Measurements from ENCODE around the gene NPAS1. TPM values are rescaled to one million over a fixed set of nuclear protein-coding genes. Genes with fewer than 3 reads are reported as not detected.

Gene NPAS1
- total RNA-seq, 1 donor from 2014 or later = 3.6 TPM

GRCh38 chr19:47027586-47028088 lies 8.0 kb downstream of the NPAS1 start:
- Histone ChIP-seq H3K27me3 (ENCODE audit: insufficient read depth, low read length) (peaks cover 25% of the 10 kb centered on the region), H3K36me3 (ENCODE audit: insufficient read depth, low read length) (no peaks in the 10 kb centered on the region), H3K9ac (ENCODE audit: low read length) (no peak overlapping the region), H4K20me1 (ENCODE audit: insufficient read depth, low read length) (no peaks in the 10 kb centered on the region), H3K4me1 (ENCODE audit: insufficient read depth, low read length) (no peaks in the 10 kb centered on the region), H3K9me3 (ENCODE audit: insufficient read depth, low read depth, low read length) (no peaks in the 10 kb centered on the region), H3K4me2 (ENCODE audit: low read length) (no peak overlapping the region), H3K79me2 (ENCODE audit: insufficient read depth, low read length) (no peaks in the 10 kb centered on the region), H3K4me3 (ENCODE audit: insufficient read depth, low read depth, low read length) (no peak overlapping the region), H2AFZ (ENCODE audit: low read depth, low read length) (no peak overlapping the region), H3K27ac (ENCODE audit: low read depth, low read length) (no peak overlapping the region)
- Mint-ChIP-seq H3K27me3 (ENCODE audit: low read depth, unreplicated experiment) (peaks cover 39% of the 10 kb centered on the region), H3K4me1 (ENCODE audit: low read depth, unreplicated experiment) (no peaks in the 10 kb centered on the region), H3K27ac (ENCODE audit: unreplicated experiment) (no peak overlapping the region), H3K9me3 (ENCODE audit: unreplicated experiment) (no peaks in the 10 kb centered on the region), H3K4me3 (ENCODE audit: unreplicated experiment) (no peak overlapping the region), H3K36me3 (ENCODE audit: low read depth, unreplicated experiment) (no peaks in the 10 kb centered on the region)
- FAIRE-seq = no peak
- no peak for DNase-seq (ENCODE audit: low read depth)
- TF ChIP-seq EZH2 (IDR thresholded peaks at IDR 0.05; ENCODE audit: insufficient read depth, low read length) (no peak), CTCF (IDR thresholded peaks at IDR 0.05; ENCODE audit: insufficient read depth, low read depth, low read length) (no peak)

- Histone ChIP-seq H3K9ac (ENCODE audit: low read length) (no peak overlapping the region), H4K20me1 (ENCODE audit: insufficient read depth, low read length) (no peaks in the 10 kb centered on the region), H3K79me2 (ENCODE audit: insufficient read depth, low read length) (no peaks in the 10 kb centered on the region), H3K4me1 (ENCODE audit: insufficient read depth, low read length) (no peaks in the 10 kb centered on the region), H3K36me3 (ENCODE audit: insufficient read depth, low read length) (no peaks in the 10 kb centered on the region), H3K9me3 (ENCODE audit: insufficient read depth, low read depth, low read length) (no peaks in the 10 kb centered on the region), H2AFZ (ENCODE audit: low read depth, low read length) (no peak overlapping the region), H3K27me3 (ENCODE audit: insufficient read depth, low read length) (peaks cover 19% of the 10 kb centered on the region), H3K4me2 (ENCODE audit: low read length) (no peak overlapping the region), H3K27ac (ENCODE audit: low read depth, low read length) (no peak overlapping the region), H3K4me3 (ENCODE audit: insufficient read depth, low read depth, low read length) (no peak overlapping the region)
- H3K27ac Mint-ChIP-seq (ENCODE audit: unreplicated experiment) = no peak overlapping the region
- H3K4me1 Mint-ChIP-seq (ENCODE audit: low read depth, unreplicated experiment) = no peaks in the 10 kb centered on the region
- TF ChIP-seq CTCF (IDR thresholded peaks at IDR 0.05; ENCODE audit: insufficient read depth, low read depth, low read length) = no peak
- TF ChIP-seq EZH2 (IDR thresholded peaks at IDR 0.05; ENCODE audit: insufficient read depth, low read length) = no peak
- no peaks in the 10 kb centered on the region for H3K9me3 Mint-ChIP-seq (ENCODE audit: unreplicated experiment)
- H3K36me3 Mint-ChIP-seq (ENCODE audit: low read depth, unreplicated experiment) = no peaks in the 10 kb centered on the region
- DNase-seq (ENCODE audit: low read depth) (no peak), FAIRE-seq (no peak)
- H3K4me3 Mint-ChIP-seq (ENCODE audit: unreplicated experiment) = no peak overlapping the region
- H3K27me3 Mint-ChIP-seq (ENCODE audit: low read depth, unreplicated experiment) = peaks cover 34% of the 10 kb centered on the region
These were observed 8.6 kb downstream of the NPAS1 start for GRCh38 chr19:47028195-47028601.

- Histone ChIP-seq H3K4me2 (ENCODE audit: low read length) (no peak overlapping the region), H2AFZ (ENCODE audit: low read depth, low read length) (no peak overlapping the region), H3K27me3 (ENCODE audit: insufficient read depth, low read length) (peaks cover 8% of the 10 kb centered on the region), H3K4me1 (ENCODE audit: insufficient read depth, low read length) (peaks cover 12% of the 10 kb centered on the region), H3K9ac (ENCODE audit: low read length) (no peak overlapping the region), H3K36me3 (ENCODE audit: insufficient read depth, low read length) (no peaks in the 10 kb centered on the region), H4K20me1 (ENCODE audit: insufficient read depth, low read length) (no peaks in the 10 kb centered on the region), H3K4me3 (ENCODE audit: insufficient read depth, low read depth, low read length) (no peak overlapping the region), H3K9me3 (ENCODE audit: insufficient read depth, low read depth, low read length) (no peaks in the 10 kb centered on the region), H3K27ac (ENCODE audit: low read depth, low read length) (no peak overlapping the region), H3K79me2 (ENCODE audit: insufficient read depth, low read length) (no peaks in the 10 kb centered on the region)
- no peak for FAIRE-seq
- Mint-ChIP-seq H3K36me3 (ENCODE audit: low read depth, unreplicated experiment) (no peaks in the 10 kb centered on the region), H3K27me3 (ENCODE audit: low read depth, unreplicated experiment) (peaks cover 14% of the 10 kb centered on the region), H3K4me1 (ENCODE audit: low read depth, unreplicated experiment) (peaks cover 6% of the 10 kb centered on the region), H3K4me3 (ENCODE audit: unreplicated experiment) (no peak overlapping the region), H3K9me3 (ENCODE audit: unreplicated experiment) (no peaks in the 10 kb centered on the region), H3K27ac (ENCODE audit: unreplicated experiment) (no peak overlapping the region)
- TF ChIP-seq CTCF (IDR thresholded peaks at IDR 0.05; ENCODE audit: insufficient read depth, low read depth, low read length) (peak; percentile 52), EZH2 (IDR thresholded peaks at IDR 0.05; ENCODE audit: insufficient read depth, low read length) (no peak)
- no peak for DNase-seq (ENCODE audit: low read depth)
These were observed 12.7 kb downstream of the NPAS1 start for GRCh38 chr19:47032171-47032811.

All from astrocyte (in vitro differentiated cells and primary cell).